Activated naive CD4-positive, alpha-beta T cell treated with Interleukin-2 at 50 U/mL for 16 hours (primary cell): ENCODE measurements around the gene KRT74.
"Not testable (repeated sequence)": the region's sequence is repeated elsewhere in the genome, so short reads cannot be mapped to it uniquely, and the experiment has no call there.

Experiments used
- DNase-seq: peaks from one replicate; pipeline ENCODE4 v3.0.0-alpha.2; 2020

The KRT74 gene

DNA sequence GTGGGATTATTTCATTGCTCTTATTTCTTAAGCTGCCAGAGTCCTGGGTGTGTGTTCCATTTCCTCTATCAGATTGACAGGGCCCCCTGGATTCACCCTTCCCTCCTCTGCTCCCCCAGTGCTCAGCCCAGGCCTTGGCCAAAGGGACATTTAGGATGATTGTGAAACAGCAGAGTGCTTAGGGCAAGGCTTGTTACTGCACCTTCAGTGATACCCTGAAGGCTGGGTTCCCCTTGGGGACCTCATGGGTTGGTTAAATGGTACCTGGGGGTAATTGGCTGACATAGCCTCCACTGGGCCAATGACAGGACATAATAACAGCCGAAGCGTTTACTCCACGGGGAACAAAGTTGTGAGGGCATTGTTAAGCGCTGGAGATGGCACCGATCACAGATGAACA is 28.9 kb upstream of the KRT74 start:
- DNase-seq: no peak

DNA sequence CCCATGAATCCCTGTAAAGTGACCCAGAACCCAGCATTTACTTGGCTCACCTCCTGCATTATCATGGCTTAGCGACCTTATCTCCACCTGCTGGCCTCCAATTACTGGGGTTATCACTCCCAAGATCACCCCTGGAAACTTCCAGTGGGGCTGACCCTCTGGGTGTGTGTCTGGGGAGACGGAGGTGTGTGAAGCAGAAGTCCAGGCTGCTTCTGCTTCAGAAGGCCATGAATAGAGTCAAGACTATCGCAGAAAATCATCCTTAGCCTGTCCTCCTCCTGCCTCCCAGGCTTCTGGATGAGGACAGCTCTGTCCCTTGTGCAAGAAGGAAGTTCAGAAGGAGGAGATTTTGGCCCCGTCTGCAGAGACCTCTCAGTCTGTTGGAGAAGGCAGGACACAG is 28.0 kb upstream of the KRT74 start:
- DNase-seq: no peak

DNA sequence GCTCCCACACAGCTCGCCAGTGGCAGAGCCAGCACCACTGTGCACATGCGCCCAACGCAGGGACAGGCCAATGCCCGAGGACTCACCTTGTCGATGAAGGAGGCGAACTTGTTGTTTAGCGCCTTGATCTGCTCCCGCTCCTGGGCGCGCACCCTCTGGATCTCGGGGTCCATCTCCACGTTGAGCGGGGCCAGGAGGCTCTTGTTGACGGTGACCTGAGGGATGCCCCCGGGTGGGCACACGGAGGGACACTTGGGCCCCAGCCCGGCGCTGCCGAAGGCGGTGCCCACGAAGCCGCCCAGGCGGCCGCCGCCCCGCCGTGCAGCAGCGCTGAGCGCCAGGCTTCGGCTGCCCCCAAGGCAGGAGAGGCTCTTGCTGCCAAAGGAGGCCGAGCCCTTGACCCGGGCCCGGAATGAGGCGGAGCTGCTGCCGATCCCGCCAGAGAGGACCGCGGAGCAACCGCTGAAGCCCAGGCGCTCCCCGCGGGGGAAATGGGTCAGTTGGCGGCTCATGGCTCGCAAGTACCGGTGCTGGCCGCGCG is 27.4 kb upstream of the KRT74 start, which contains the start of gene KRT72:
Gene KRT72 (minus strand): TSS at position 523 of the 541 bp plus-strand sequence. CDS start 11 bp downstream, at position 512.
- DNase-seq: no peak

DNA sequence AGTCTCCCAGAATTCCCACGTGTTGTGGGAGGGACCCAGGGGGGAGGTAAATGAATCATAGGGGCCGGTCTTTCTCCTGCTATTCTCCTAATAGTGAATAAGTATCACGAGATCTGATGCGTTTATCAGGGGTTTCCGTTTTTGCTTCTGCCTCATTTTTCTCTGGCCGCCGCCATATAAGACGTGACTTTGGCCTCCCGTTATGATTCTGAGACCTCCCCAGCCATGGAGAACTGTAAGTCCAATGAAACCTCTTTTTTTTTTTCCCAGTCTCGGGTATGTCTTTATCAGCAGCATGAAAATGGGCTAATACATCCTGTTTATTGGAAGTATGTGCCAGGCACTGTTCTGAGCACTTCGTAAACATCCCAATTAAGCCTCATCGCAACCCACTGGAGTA is 26.8 kb upstream of the KRT74 start:
- no peak for DNase-seq

DNA sequence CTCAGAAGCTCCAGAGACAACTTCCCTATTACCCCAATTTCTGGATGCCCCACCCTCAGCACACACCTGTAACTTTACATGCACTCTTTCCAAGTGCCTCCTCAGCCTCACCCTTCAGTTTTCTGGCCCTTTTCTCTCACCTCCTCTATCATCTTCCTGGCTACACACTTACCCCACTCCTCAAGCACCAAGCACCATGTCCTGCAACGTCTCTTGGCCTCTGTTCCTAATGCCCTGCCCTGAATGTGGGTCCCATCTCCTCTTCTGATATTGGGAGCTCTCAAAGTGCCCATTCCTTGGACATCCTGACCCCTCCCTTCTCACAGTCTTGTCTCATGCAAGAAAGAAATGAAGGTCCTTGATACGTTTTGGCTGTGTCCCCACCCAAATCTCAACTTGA is 26.4 kb upstream of the KRT74 start:
- no peak for DNase-seq

DNA sequence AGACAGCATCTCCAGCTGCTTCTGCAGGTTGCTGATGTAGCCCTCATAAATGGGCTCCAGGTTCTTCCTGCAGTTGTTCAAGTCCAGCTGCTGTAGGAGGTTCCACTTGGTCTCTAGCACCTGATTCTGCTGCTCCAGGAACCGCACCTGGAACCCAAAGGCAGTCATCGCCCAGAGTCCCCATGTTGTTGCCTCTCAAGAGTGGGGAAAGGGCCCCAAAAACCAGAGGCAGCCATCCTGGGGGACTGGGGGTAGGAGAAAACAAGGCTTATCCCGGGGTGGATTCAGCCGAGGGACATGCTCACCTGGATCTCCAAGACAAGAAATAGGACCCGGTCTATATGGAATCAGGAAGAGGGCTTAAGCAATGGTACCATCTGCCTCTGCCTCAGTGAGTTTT is 25.3 kb upstream of the KRT74 start:
- DNase-seq: no peak

DNA sequence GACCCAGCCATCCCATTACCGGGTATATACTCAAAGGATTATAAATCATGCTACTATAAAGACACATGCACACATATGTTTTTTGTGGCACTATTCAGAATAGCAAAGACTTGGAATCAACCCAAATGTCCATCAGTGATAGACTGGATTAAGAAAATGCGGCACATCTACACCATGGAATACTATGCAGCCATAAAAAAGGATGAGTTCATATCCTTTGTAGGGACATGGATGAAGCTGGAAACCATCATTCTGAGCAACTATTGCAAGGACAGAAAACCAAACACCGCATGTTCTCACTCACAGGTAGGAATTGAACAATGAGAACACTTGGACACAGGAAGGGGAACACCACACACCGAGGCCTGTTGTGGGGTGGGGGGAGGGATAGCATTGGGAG is 20.6 kb upstream of the KRT74 start:
- not testable (repeated sequence) for DNase-seq

DNA sequence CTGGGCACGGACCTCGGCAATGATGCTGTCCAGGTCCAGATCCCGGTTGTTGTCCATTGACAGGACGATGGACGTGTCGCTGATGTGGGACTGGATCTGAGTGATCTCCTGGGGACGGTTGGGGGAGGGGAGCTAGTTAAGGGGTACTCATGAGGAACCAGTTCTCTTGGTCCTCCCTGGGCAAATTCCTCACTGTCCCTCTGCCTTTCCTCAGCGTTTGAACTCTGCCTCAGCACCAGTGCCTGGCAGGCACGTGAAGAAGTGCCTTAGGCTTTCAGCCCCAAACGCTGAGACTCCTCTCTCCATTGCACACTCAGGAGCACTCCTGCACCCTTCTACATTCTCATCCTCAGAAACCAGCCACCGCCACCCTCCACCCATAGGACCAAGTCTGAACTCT is 17.9 kb upstream of the KRT74 start:
- no peak for DNase-seq

DNA sequence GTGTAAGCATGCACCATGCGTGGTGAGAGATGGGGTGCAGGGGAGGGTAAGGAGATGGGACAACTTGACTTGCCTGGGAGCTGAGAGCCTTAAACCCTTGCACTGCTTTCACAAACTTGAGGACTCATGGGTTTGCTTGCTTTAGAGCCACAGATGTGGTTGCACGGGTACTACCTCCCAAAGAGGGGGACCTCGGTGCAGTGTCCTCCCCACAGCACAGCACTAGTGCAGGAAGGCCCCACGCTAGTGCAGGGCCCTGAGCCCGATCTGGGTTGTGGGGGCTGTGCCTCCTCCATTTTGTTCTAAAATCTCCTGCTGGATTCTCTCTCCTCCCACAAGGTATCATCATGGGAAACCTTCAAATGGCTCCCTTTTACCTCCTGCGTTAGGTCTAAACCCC is 16.4 kb upstream of the KRT74 start:
- DNase-seq: no peak

DNA sequence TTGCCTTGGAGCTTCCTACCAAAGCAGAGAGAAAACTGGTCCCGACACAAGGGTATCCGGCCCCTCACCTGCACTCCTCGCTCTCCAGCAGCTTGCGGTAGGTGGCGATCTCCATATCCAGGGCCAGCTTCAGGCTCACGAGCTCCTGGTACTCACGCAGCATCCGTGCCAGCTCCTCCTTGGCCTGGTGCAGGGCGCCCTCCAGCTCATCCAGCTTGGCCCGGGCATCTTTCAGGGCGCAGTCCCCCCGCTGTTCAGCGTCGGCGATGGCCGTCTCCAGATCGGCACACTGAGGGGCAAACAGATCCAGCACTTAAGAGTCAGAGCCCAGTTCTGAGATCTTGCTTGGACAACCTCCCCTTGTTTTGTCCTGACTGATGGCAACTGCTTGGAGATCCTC is 13.9 kb upstream of the KRT74 start:
- DNase-seq: no peak

DNA sequence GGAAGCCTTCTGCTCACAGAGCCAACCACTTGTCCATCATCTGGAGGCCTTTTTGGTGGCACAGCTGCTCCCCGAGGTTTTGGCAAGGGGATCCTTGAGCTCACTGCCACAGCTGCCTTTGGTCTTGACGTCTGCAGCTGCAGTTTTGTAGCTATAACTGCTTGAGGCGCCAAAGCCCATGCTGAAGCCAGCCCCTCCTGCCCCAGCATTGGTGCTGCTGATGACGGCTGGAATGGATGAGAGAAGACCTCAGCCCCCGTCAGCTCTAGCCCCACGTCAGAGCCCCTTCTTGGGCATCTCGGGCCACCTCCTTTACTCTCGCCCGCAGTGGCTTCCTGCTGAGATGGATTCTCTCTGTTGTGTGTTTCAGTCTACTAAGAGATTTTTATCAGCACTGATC is 12.3 kb upstream of the KRT74 start:
- peak; percentile 28 for DNase-seq

DNA sequence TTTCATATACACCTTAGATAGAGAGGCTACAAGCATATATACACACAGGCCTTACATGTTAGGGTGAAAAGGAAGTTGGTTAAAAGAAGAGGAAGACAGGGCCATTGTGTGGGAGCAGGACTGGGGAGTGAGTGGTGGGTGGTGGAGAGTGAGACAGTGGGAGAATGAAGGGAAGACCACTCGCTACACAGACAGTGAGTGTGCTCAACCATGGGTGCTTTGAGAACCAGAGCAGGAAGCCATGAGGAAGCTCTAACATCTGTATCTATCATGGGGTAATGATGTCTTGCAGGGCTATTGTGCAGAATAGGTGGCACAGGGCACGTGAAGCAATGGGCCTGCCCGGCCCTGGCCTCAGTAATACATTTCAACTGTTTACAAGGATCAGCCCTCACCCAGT is 11.4 kb upstream of the KRT74 start:
- DNase-seq: no peak

DNA sequence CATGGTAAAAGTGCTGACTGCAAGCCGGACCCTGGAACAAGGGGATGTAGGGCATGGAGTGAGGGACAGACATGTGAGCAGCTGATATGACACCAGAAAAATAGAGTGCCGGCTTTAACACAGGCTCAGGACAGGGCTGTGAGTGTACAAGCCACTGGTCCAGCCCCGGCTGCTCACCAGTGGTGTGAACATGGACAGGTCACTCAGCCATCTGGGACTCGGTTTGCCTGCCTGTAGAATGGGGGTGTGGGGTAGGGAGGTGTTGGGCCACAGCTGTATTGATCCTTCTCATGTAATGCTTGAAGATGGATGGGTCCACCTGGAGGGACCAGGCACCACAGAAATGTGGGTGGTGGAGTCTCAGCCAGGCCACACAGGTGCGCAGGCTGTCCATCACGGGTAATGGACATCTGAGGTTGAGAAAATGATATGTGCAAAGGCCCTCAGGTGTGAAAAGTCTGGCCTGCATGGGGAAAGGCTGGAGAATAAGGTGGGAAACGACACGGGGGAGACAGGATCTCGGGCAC is 10.6 kb upstream of the KRT74 start:
- no peak for DNase-seq

DNA sequence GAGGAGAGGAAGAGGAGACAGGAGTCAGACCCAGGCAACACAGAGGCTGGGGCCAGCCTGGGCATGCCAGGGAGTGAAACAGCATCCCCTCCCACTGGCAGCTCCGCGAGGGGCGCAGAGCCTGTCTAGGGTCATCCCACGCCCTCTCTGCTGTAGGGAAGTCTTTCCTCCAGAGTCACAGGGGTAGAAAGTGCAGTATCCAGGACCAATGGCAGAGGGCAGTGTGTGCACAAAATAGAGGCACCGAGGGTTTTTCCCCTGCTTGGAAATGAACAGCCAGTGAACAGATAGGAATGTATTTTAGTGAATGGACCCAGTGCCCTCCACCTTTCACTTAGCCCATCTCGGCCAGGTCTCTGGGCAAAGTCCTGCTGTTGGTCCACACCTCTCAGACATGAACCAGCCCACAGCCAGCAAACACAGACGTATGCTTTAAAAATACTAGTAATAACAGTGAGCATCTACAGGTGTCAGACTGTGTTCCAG is 9.4 kb upstream of the KRT74 start:
- peak; percentile 59 for DNase-seq

DNA sequence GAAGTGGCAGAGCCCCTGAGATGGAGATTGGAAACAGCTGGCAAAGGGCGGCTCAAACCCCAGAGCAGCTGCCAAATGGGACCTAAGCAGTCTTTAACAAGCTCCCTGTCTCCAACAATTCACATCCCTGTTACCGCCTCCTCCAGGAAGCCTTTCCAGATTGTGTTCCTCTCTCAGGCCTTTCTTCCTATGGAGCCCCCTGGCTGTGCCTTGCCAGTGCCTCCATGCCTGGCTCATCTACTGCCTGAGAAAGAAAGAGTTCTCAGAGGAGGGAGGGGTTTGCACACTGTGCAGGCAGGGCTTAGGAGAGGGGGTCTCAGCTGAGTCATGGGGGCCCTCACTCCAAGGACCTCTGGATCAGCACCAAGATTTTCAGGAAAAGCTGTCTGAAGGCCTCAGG is 8.8 kb upstream of the KRT74 start:
- no peak for DNase-seq

DNA sequence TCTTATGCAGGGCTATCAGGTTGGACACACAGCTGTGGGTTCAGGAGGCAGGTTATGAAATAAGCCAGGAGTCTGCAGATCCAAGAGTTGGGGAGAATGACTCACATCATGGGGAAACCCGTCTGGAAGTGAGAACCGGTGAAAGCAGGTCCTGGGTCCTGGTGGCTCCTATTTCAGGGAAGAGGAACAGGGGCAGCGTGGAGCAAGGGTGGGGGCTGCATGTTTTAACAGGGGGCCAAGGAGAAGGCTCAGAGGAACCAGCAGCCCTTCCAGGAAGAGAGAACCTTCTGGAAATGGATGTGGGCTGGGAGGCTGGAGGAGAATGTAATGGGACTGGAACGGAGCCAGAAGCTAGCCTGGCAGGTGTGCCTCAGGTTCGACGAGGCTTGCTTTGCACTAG is 7.8 kb upstream of the KRT74 start:
- DNase-seq: no peak

DNA sequence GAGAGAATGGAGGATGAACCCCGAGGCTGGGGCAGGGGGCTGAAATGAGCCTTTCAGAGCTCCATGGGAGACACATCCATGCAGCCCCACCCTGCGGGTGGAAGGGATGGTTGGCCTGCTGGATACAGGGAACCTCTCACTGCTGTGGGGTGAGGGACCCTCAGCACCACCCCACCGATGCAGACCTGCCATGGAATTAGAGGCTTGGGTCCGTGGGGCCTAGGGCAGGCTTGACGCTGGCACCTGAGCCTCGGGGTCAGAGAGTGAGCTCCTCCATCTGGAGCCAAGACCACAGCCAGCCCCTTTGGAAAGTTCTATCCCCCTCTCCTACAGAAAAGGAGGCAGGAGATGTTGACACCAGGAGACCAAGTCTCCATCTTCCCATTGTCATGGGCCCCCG is 7.4 kb upstream of the KRT74 start:
- no peak for DNase-seq

DNA sequence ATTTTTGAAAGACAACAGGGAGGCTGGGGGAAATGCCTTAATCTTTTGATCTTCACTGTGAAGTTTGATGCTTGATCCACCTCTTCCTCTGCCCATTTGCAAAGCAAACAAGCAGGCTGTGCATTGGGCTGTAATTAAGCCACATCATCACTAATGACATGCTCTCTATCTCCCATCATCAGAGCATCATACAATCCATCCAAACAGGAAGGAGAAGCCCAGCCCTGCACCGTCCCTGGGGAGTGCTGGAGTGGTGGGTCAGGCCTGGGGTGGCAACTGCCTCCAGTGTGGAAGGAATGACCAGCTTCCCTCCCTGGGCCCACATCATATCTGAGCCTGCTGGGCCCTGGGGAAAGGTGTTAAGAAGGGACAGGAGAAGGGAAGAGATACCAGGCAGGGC is 6.9 kb upstream of the KRT74 start:
- DNase-seq: no peak

DNA sequence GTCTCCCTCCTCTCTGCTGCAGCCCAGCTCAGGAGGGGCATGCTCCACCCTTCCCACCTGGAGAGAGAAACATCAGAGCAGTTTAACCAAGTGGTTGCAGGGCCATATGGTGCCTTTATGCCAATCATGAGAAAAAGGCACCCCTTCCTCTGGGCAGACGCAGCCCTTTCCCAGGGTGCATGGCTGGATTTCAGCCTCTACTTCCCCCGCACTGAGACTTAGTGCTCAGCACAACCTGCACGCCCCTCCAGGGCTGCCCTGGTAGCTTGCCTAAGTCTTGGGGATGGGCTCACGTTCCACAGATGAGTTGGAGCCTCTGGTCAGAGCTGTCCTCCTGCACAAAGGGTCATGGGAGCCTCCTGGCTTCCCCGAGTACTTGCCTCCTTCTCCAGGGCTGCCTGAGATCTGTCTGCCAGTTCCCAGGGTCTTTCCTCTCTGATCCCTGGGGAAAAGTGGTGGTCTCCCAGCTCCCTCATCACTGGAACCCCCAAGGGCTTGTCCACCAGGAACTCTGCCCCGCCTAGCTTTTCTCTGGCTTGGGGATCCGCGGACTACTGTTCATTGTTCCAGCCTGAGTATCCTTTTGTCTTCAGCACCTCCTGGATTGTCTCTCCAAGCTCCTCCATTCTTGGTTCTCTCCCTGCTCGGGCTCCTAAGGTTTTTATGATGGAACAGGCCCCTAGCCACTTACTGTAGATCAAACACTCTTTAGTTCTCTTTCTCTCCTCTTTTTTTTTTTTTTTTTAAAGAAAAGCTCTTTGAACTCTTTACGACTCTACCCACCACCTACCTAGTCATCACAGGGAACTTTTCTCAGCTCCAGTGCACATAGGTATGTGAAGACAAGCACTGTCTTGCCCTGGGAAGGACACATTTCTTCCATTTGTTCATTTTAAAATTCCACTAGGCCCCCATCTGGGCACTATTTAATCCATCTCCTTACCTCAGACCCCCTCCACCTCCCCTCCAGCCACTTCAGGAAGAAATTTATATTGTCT is 6.1 kb upstream of the KRT74 start:
- DNase-seq: no peak

DNA sequence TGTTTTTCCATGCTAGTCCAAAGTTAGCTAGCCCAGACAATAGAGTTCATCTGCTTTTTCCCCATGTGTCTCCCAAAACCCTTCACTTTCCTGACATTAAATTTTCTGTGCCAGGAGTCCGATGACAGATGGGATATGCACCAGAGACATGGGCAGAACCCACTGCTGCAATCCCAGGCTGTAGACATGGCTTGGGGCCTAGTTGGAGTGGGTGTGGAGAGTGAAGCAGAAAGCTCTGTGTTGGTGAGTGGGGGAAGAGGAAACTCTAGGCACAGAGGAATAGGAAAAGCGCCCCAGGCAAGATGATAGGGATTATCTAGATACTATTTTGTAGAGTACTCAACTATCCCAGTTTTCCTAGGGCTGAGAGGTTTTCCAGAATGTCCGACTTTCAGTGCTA is 4.8 kb upstream of the KRT74 start:
- DNase-seq: no peak

DNA sequence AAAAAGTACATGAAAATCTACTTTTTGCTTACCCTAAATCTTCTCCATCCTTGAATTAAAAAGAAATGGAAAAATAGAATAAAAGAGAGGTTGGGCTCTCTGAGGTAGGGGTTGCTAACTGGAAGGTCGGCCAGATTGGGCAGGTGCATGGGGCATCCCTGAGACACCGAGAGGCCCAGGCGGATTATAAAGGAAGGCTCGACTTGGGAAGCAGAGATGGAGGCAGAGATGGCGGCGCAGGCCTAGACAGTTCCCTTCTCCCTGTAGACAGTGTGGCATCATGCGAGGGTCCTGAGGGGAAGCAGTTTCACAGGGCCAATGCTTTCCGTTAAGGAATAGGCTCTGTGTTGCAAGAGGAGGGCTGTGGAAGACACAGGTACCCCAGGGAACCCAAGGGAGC is 3.7 kb upstream of the KRT74 start:
- no peak for DNase-seq

DNA sequence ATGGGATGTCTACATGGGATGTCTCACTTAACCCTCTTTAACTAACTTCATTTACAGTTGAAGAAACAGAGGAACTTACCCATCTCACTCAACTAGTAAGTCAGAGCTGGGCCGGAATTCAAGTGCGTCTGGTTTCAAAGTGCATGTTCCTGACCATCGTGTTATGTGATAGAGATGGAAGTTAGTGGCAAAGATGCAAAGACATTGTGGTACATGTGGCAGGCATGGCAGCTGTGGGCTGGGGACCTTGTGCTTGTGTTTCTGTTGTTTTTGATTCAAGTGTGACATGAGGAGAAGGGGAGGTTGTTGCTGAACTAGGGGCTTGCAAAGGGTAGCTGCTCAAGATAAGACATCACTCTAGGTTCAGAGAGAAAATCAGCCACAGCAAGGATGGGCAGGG is 2.3 kb upstream of the KRT74 start:
- DNase-seq: no peak

DNA sequence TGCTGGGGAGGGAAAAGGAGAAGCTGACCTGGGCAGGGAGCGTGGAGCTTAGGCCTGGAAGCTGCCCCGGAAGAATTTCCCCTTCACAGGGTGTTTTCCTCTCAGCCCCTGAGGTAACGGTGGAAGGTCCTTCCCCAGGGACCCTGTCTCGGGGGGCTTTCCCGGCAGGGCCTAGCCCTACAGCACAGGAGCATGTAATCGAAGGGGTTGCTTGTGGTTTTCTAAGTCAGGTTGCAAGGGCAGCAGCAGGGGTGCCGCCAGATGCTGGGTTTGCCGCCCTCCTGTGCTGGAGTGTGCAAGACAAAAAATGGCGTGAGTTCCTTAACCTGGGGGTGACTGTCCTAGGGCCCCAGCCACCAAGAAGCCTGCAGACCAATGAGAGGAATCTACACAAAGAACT is 1.6 kb upstream of the KRT74 start:
- DNase-seq: no peak

DNA sequence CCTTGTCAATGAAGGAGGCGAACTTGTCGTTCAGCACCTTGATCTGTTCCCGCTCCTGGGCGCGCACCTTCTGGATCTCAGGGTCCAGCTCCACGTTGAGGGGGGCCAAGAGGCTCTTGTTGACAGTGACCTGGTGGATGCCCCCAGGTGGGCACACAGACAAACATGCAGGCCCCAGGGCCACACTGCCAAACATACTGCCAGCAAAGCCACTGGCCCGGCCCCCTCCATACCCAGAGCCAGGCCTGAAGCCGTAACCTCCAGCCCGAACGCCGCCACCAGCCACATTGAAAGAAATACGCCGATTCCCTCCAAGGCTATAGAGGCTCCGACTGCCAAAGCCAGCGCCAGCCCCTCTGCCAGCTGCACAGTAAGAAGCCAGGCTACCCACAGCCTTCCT is 337 bp downstream of the KRT74 start:
- DNase-seq: no peak
